EH (cell line): ENCODE results near the gene ZNF778.

Source experiments
- DNase-seq: peaks from one replicate; pipeline ENCODE4 v3.0.0-alpha.2; 2015; ENCODE audit warnings: low read depth

The ZNF778 gene

GRCh38 chr16:89194340-89195311 lies 22.9 kb upstream of the ZNF778 start:
- no peak for DNase-seq

- no peak for DNase-seq
These were observed 21.9 kb upstream of the ZNF778 start for GRCh38 chr16:89195521-89196171.

- no peak for DNase-seq
These were observed 20.4 kb upstream of the ZNF778 start for GRCh38 chr16:89197033-89197632.

- no peak for DNase-seq
These were observed 19.7 kb upstream of the ZNF778 start for GRCh38 chr16:89197633-89198416.

- no peak for DNase-seq
These were observed 18.9 kb upstream of the ZNF778 start for GRCh38 chr16:89198417-89199240.

GRCh38 chr16:89199241-89200123 lies 18.0 kb upstream of the ZNF778 start:
- no peak for DNase-seq

- no peak for DNase-seq
These were observed 17.2 kb upstream of the ZNF778 start, which contains the start of gene SLC22A31 for GRCh38 chr16:89200124-89200849. Gene SLC22A31, minus strand, starts transcription at chr16:89200537. Its CDS starts 36 bp downstream, at chr16:89200501.

- no peak for DNase-seq
These were observed 16.6 kb upstream of the ZNF778 start for GRCh38 chr16:89200850-89201411.

GRCh38 chr16:89201439-89202377 lies 15.8 kb upstream of the ZNF778 start:
- peak; percentile 62 for DNase-seq

- DNase-seq: no peak
These were observed 14.9 kb upstream of the ZNF778 start for GRCh38 chr16:89202422-89203215.

GRCh38 chr16:89207993-89208392 lies 9.5 kb upstream of the ZNF778 start:
- DNase-seq: no peak

GRCh38 chr16:89209522-89210044 lies 7.9 kb upstream of the ZNF778 start:
- DNase-seq: no peak

GRCh38 chr16:89210165-89210903 lies 7.2 kb upstream of the ZNF778 start:
- DNase-seq: no peak

GRCh38 chr16:89210904-89211515 lies 6.5 kb upstream of the ZNF778 start:
- DNase-seq: peak; percentile 38

GRCh38 chr16:89216315-89217137 lies 977 bp upstream of the ZNF778 start:
- peak; percentile 78 for DNase-seq
